ENCODE data around the gene SH3PXD2A. TPM values are rescaled to one million over a fixed set of nuclear protein-coding genes. Genes with fewer than 3 reads are reported as not detected.

SH3PXD2A gene
- total and polyA plus RNA-seq, 2 of the 4 experiments (the other 2 are of a cell fraction), result 6.3 to 23.0 TPM

DNA sequence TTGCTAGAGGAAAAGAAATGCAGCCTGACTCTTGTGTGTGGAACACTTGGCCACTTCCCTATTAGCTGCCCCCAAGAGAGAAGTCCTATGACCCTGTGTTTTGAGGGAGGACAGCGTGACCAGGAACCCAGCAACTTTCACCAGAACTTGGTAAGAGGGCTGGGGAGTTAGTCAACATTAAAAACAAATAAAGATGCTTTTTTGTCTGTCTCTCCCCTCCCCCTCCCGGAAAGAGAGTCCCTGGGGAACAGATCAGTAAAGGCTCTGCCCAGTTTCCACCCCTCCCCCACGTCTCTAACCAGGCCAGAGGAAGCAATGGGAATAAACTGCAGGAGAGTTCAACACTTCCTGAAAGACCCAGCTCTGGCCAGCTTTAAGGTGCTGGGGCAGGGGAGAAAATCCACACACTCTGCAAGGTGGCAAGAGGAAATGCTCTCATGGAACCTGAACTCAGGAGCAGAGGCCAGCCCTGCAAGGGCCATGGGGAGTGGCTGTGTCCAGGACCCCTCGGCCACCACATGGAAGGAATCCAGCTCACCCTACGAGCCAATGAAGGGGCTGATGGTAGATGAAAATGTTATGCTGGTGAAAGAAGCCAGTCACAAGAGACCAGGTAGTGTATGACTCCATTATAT, 21.5 kb downstream of the SH3PXD2A start:
- no peak overlapping the region for H2BK20ac ChIP-seq (ENCODE audit: low read depth, low read length)
- H3K4me3 ChIP-seq (ENCODE audit: insufficient read depth, low read depth, low read length), result no peak overlapping the region
- no peak overlapping the region for H2BK5ac ChIP-seq (ENCODE audit: low read depth, low read length, poor library complexity, severe bottlenecking)
- 0 out of 2 replicates have a peak overlapping the region, but pooled peaks have one; percentile 46 for H3K23ac ChIP-seq (ENCODE audit: low read depth, low read length)
- no peak overlapping the region for H3K18ac ChIP-seq (ENCODE audit: low read depth, low read length)
- no peaks in the 10 kb centered on the region for H3K36me3 ChIP-seq (ENCODE audit: control insufficient read depth, insufficient read depth, low read length)
- no peak overlapping the region for H3K4ac ChIP-seq (ENCODE audit: low read depth, low read length)
- in situ Hi-C loops (cut with MboI; ENCODE audit: low sequenced_read_pairs) (no loop called here), dilution Hi-C loops (cut with HindIII; ENCODE audit: low sequenced_read_pairs, unreplicated experiment) (no loop called here), intact Hi-C loops (cut with micrococcal nuclease) (no loop called here)
- peaks cover 10% of the 10 kb centered on the region for H3K9me1 ChIP-seq (ENCODE audit: insufficient read depth, low read length)
- TF ChIP-seq, protein P1, sequence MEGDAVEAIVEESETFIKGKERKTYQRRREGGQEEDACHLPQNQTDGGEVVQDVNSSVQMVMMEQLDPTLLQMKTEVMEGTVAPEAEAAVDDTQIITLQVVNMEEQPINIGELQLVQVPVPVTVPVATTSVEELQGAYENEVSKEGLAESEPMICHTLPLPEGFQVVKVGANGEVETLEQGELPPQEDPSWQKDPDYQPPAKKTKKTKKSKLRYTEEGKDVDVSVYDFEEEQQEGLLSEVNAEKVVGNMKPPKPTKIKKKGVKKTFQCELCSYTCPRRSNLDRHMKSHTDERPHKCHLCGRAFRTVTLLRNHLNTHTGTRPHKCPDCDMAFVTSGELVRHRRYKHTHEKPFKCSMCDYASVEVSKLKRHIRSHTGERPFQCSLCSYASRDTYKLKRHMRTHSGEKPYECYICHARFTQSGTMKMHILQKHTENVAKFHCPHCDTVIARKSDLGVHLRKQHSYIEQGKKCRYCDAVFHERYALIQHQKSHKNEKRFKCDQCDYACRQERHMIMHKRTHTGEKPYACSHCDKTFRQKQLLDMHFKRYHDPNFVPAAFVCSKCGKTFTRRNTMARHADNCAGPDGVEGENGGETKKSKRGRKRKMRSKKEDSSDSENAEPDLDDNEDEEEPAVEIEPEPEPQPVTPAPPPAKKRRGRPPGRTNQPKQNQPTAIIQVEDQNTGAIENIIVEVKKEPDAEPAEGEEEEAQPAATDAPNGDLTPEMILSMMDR (conservative IDR thresholded peaks at IDR 0.05; ENCODE audit: low read depth, low read length), result no peak
- TF ChIP-seq CEBPB (IDR thresholded peaks at IDR 0.05; ENCODE audit: low read depth, low read length), result no peak
- TF ChIP-seq FOS (IDR thresholded peaks at IDR 0.05; ENCODE audit: low read depth, low read length), result no peak
- no peak for TF ChIP-seq BHLHE40 (IDR thresholded peaks at IDR 0.05; ENCODE audit: low read depth, low read length)
- no peak for TF ChIP-seq RFX5 (IDR thresholded peaks at IDR 0.05; ENCODE audit: low read depth, low read length)
- TF ChIP-seq SMC3 (IDR thresholded peaks at IDR 0.05; ENCODE audit: low read depth, low read length), result no peak
- no peak for TF ChIP-seq MXI1 (IDR thresholded peaks at IDR 0.05; ENCODE audit: borderline replicate concordance, low read depth, low read length)
- TF ChIP-seq, protein P2, sequence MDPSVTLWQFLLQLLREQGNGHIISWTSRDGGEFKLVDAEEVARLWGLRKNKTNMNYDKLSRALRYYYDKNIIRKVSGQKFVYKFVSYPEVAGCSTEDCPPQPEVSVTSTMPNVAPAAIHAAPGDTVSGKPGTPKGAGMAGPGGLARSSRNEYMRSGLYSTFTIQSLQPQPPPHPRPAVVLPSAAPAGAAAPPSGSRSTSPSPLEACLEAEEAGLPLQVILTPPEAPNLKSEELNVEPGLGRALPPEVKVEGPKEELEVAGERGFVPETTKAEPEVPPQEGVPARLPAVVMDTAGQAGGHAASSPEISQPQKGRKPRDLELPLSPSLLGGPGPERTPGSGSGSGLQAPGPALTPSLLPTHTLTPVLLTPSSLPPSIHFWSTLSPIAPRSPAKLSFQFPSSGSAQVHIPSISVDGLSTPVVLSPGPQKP (IDR thresholded peaks at IDR 0.05; ENCODE audit: borderline replicate concordance, low read depth, low read length), result no peak
- TF ChIP-seq RAD21 (IDR thresholded peaks at IDR 0.05; ENCODE audit: low read length), result no peak
- TF ChIP-seq RCOR1 (IDR thresholded peaks at IDR 0.05; ENCODE audit: insufficient replicate concordance, low read length), result no peak
- no peak overlapping the region for H2AK9ac ChIP-seq (replicated peaks; ENCODE audit: low read depth, low read length, poor library complexity)
- no peak overlapping the region for H4K5ac ChIP-seq (ENCODE audit: low read depth, low read length)
- no peak overlapping the region for H4K8ac ChIP-seq (ENCODE audit: low read depth in 2 of 2, low read length in 2 of 2)
- no peak overlapping the region for H2AK5ac ChIP-seq (ENCODE audit: low read depth, low read length)
- no peak overlapping the region for H3K9ac ChIP-seq (ENCODE audit: low read depth, low read length)
- no peak overlapping the region for H2AFZ ChIP-seq (replicated peaks; ENCODE audit: low read length, poor library complexity)
- H3K27me3 ChIP-seq (ENCODE audit: control insufficient read depth, insufficient read depth, low read length), result no peaks in the 10 kb centered on the region
- peaks cover 18% of the 10 kb centered on the region for H3K4me1 ChIP-seq (ENCODE audit: control insufficient read depth, insufficient read depth, low read length)
- no peak overlapping the region for H3K27ac ChIP-seq (ENCODE audit: insufficient read depth, low read length)
- H3K4me2 ChIP-seq (ENCODE audit: low read depth, low read length), result no peak overlapping the region
- CTCF ChIA-PET, result no interaction called here
- 0 out of 2 replicates have a peak overlapping the region, but pooled peaks have one; percentile 9 for H3K14ac ChIP-seq (replicated peaks; ENCODE audit: low read depth, low read length)
- no peak overlapping the region for H4K91ac ChIP-seq (ENCODE audit: insufficient read depth, low read depth, low read length)
- H3K56ac ChIP-seq (ENCODE audit: extremely low read depth, insufficient read depth, low read length), result no peak overlapping the region
- POLR2A ChIA-PET (ENCODE audit: unreplicated experiment), result no interaction called here
- H3K9me3 ChIP-seq (ENCODE audit: control insufficient read depth, insufficient read depth, low read length), result no peaks in the 10 kb centered on the region
- peaks cover 9% of the 10 kb centered on the region; the same call in 1 of the 2 replicates for H4K20me1 ChIP-seq (ENCODE audit: insufficient read depth, low read length)
- H2BK15ac ChIP-seq (ENCODE audit: low read depth, low read length), result no peak overlapping the region
- DNase-seq (no peak), ATAC-seq (ENCODE audit: low read depth) (no peak)
- WGBS, 2 experiments (ENCODE audit: extremely low coverage in 2 of 2, insufficient read length in 1 of 2), result 72% methylated on average over 2 of the region's 5 CpGs; no CpG with 5 or more reads in 1 of the 2 experiments
- H2BK120ac ChIP-seq (ENCODE audit: low read depth, low read length), result no peak overlapping the region
- peaks cover 31 to 62% of the 10 kb centered on the region in 2 experiments for H3K79me1 ChIP-seq (ENCODE audit: low read depth in 1 of 2, low read length in 2 of 2)
- BruUV-seq (replicated peaks), result no TSS peak
